GM21447 (cell line): ENCODE results near the gene TSPAN4.

Experiments used
- ATAC-seq: cut with Tn5 transposase; IDR thresholded peaks from one replicate; pipeline ENCODE4 v1.9.1; 2021; ENCODE audit not compliant: unreplicated experiment

TSPAN4 gene

DNA sequence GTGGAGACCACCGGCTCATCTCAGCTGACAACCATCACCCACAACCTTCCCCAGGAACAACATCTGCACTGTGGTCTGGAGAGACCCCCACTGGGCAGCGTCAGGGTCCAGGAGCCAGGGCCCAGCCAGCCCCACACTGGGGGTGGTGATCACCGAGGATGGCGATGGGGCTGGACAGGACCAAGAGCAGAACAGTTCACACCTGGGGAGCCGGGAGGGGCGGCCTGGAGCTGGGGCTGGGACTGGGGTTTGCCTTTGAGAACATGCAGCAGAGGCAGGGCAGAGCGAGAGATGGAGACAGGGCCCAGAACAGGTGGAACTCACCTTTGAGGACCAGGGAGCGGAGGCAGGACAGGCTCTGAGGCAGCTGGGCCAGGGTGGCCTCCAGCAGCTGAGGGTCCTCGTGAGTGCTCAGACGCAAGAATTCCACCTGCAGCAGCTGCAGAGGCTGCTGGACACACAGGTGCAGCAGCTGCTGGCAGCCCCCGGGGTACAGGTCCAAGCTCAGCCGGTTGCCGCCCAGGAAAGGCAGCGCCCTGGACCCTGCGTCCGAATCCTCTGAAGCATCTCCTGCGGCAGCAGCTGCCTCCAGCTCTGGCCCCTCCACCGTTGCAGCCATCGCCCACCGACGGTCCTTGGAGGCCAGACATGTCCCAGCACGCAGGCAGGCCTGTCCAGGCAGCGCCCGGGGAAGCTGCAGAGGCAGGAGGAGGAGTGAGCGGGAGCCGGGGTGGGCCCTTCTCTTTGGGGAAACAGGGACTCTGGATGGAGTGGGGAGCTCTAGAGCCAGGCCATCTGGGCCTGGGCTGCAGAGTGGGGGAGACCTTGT, 38.7 kb upstream of the TSPAN4 start:
- no peak for ATAC-seq

DNA sequence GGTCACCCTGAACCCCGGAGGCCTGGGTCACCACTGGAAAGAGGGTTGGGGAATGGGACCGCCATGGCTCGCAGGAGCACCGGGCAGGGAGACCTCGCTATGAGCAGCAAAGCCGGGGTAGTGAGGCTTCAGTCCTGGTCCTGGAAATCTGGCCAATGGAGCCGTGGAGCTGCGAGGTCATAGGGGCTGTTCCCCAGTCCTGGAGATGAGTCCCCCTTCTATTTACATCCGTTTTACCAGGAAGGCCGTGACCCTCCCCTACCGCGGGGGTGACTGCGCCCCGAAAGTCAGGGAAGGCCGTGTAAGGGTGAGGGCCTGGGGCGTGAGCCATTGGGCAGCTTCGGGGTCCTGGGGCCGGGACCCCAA, 38.1 kb upstream of the TSPAN4 start:
- ATAC-seq, result no peak

DNA sequence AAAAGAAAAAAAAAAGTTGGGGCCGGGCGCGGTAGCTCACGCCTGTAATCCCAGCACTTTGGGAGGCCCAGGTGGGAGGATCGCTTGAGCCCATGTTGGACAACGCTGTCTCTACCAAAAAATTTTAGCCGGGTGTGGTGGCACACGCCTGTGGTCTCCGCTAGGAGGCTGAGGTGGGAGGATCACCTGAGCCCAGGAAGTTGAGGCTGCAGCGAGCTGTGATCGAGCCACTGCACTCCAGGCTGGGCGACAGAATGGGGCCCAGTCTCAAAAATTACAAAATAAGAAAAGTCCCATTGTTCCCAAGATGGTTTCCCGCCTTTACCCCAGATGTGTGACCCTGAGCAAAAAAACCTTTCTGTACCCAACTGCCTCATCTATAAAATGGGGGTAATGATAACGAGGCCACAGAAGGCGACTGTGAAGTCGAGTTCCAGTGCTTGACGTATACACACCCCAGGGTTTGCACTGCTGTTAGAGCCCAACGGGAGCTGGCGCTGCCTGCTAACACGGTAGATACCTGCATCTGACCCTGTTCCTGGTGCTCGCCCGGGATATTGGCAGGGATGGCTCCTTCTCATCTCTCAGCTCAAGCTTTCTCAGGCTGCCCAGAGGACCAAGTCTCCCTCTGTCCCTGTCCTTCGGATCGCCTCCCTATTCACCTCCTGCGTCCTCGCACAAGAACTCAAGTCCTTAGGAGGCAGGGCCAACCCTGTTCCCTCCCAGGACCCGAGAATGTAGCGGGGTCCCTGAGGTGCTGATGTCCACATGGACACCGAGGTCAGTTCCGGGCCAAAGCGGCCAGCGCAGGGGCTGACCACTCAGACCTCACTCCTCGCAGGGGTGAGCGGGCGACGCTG, 34.0 kb upstream of the TSPAN4 start:
- peak; percentile 1 for ATAC-seq

GRCh38 chr11:809287-810039, 33.2 kb upstream of the TSPAN4 start, which contains the start of gene RPLP2:
Gene RPLP2 (plus strand): TSS chr11:809967. CDS start chr11:810235, 268 bp downstream.
- peak; percentile 64 for ATAC-seq

GRCh38 chr11:810040-810567, 32.5 kb upstream of the TSPAN4 start:
- peak; percentile 2 for ATAC-seq

GRCh38 chr11:811446-812245, 31.0 kb upstream of the TSPAN4 start:
- ATAC-seq, result no peak

GRCh38 chr11:812390-812789, 30.3 kb upstream of the TSPAN4 start:
- no peak for ATAC-seq

DNA sequence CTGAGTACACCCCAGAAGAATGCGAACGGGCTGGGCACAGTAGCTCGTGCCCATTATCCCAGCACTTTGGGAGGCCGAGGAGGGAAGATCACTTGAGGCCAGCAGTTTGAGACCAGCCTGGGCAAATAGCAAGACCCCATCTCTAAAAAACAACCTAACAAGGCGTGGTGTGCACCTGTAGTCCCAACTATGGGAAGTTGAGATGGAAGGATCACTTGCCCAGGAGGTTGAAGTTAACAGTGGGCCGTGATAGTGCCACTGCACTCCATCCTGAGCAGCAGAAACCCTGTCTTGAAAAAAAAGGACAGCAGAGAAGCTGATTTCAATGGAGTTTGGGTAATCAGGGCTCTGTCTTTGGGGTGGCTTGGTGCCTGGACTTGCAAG, 29.6 kb upstream of the TSPAN4 start:
- ATAC-seq, result no peak

- no peak for ATAC-seq
Measured at GRCh38 chr11:813456-814096, 29.1 kb upstream of the TSPAN4 start.

GRCh38 chr11:815675-816432, 26.8 kb upstream of the TSPAN4 start:
- ATAC-seq, result no peak

DNA sequence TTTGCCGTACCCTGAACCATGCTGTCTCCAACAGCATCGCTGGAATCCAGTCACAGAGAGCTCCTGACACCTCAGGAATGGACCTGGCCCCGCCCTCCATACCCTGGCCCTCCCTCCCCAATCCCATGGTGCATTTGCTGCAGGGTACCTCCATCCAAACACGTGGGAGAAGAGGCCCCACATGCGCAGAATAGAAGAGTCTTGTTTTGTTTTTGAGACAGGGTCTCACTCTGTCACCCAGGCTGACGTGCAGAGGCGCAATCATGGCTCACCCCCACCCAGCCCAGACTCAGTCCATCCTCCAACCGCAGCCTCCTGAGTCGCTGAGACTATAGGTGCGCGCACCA, 26.2 kb upstream of the TSPAN4 start:
- no peak for ATAC-seq

- ATAC-seq, result no peak
Measured at GRCh38 chr11:818396-819128, 24.1 kb upstream of the TSPAN4 start, which contains the start of gene PNPLA2. Gene PNPLA2 (plus strand): TSS chr11:818914. CDS start chr11:819719, 805 bp downstream.

DNA sequence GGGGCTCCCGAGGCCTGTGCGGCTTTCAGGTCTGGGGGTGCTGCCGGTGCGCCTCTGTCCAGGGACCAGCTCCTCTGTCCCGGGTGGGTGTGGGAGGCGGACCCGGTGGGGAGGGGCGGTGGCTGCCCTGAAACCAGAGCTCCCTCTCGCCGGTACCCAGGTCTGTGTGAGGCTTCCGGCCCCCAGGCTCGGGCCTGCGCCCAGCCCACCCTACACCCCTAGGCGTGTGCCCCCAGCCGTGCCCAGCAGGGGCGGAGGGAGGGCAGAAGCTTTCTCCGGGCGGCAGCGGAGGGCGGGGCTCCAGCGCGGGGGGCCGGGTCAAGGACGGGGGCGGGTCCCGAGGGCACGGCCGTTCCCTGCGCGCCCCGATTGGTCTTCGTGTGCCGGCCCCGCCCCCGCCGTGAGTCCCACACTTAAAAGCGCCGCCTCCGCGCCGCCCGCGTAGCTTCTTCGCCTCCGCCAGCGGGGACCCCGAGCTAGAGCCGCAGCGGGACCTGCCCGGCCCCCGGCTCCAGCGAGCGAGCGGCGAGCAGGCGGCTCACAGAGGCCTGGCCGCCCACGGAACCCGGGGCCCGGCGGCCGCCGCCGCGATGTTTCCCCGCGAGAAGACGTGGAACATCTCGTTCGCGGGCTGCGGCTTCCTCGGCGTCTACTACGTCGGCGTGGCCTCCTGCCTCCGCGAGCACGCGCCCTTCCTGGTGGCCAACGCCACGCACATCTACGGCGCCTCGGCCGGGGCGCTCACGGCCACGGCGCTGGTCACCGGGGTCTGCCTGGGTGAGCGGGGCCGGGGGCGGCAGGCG, 23.3 kb upstream of the TSPAN4 start:
- ATAC-seq, result peak; percentile 74

GRCh38 chr11:819943-820649, 22.6 kb upstream of the TSPAN4 start:
- ATAC-seq, result peak; percentile 71

GRCh38 chr11:820655-821511, 21.8 kb upstream of the TSPAN4 start:
- ATAC-seq, result no peak
